Activated CD8-positive, alpha-beta memory T cell treated with anti-CD3 and anti-CD28 coated beads for 24 hours (primary cell): ENCODE data around the gene WFS1.

Experiments used
- DNase-seq: peaks from one replicate; pipeline ENCODE4 v3.0.0-alpha.2; 2020

Gene WFS1

DNA sequence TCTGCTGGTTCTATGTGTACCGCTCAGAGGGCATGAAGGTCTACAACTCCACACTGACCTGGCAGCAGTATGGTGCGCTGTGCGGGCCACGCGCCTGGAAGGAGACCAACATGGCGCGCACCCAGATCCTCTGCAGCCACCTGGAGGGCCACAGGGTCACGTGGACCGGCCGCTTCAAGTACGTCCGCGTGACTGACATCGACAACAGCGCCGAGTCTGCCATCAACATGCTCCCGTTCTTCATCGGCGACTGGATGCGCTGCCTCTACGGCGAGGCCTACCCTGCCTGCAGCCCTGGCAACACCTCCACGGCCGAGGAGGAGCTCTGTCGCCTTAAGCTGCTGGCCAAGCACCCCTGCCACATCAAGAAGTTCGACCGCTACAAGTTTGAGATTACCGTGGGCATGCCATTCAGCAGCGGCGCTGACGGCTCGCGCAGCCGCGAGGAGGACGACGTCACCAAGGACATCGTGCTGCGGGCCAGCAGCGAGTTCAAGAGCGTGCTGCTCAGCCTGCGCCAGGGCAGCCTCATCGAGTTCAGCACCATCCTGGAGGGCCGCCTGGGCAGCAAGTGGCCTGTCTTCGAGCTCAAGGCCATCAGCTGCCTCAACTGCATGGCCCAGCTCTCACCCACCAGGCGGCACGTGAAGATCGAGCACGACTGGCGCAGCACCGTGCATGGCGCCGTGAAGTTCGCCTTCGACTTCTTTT lies 32.2 kb downstream of the WFS1 start:
- DNase-seq, result no peak

DNA sequence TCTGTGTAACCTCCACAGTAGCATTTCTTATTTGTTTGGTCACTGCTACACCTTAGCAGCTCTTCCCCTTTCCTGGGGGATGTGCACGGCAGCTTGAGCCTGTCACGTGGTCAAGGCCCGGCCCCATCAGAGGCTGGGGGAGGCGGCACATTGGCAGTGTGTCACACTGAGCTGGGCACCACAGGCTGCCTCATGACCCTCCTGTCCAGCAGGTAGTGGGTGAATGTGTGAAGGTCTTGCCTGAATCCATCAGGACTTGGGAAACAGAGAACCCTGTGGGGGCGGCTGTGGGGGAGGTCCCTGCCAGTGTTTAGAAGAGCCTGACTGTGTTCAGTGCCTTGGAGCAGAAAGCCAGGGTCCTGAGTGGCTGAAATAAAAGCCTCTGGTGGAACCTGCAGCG lies 33.2 kb downstream of the WFS1 start:
- no peak for DNase-seq

DNA sequence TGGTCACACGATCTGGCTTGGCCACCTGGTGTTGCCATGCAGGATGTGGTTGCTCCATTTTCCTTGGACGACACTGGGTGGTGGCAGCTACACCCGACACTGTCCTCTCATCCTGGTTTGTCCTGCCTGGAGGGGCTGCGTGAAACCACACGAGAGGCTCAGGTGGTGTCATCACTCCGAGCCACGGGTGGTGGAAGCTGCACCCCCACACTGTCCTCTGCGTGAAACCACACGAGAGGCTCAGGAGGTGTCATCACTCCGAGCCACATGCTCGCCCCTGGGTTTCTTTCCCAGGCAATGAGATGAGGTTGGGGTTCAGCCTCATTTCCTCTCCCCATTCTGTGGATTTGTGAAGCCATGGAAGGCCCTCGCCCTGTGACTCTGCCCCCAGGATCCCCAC lies 34.3 kb downstream of the WFS1 start:
- no peak for DNase-seq

DNA sequence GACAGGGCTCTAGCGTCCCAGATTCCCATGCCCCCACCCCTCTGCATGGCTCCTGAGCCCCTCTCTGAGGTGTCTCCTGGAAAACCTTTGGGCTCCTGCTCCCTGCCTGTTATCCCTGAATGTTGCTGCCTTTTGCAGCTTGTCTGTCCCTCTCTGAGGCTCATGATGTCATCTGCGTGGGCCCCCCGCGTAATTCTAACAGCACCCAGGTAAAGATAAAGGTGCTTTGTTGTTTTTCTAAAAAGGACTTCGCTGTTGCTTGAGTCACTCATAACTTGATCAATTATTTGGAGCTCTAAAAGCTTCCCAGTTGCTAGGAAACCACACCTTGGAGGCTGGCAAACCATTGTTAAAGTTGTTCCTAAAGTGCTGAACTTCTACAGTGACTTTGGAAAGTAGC lies 36.6 kb downstream of the WFS1 start:
- DNase-seq, result no peak

DNA sequence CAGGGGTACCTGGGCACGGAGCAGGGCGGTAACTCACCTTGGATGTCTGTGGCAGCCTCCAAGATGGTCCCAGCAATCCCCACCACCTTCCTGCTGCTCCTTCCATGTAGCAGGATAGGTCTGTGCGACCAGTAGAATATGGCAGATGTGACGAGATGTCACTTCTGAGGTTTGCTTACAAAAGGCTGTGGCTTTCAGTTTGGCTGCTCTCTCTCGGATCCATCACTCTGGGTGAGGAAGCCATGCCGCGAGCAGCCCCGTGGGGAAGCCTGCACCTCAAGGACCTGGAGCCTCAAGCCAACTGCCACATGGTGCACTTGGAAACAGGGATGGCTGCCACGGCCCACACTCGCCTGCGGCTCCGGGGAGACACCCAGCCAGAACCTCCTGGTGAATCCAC lies 37.6 kb downstream of the WFS1 start:
- DNase-seq, result no peak

DNA sequence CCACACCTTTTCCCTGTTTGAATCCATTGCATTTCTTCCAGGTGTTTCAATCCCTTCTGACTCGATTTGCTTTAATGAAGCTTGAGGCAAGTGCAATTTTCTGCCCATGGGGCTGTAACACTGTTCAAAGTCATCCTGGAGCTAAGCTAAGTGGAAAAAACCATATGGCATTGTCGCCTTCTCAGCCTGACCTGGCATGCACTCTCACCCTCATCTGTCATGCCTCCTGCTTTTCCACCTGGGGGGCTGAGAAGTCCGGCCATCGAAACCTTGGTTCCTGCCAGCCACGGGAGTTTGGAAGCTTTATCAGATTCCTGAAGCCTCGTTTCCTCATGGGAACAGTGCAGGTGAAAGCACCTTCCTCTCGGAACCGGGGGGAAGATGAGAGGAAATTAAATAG lies 38.2 kb downstream of the WFS1 start:
- no peak for DNase-seq

DNA sequence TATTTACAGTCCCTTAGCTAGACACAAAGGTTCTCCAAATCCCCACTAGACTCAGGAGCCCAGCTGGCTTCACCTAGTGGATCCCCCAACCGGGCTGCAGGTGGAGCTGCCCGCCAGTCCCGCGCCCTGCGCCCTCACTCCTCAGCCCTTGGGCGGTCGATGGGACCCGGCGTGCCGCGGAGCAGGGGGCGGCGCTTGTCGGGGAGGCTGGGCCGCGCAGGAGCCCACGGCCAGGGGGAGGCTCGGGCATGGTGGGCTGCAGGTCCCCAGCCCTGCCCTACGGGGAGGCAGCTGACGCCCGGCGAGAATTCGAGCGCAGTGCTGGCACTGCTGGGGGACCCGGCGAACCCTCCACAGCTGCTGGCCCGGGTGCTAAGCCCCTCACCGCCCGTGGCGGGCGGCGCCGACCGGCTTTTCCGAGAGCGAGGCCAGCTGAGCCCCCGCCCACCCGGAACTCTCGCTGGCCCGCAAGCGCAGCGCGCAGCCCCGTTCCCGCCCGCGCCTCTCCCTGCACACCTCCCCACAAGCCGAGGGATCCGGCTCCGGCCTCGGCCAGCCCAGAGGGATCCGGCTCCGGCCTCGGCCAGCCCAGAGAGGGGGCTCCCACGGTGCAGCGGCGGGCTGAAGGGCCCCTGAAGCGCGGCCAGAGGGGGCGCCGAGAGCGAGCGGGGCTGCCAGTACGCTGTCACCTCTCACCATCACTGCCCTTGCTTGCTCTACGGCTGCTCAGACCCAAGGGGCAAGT lies 39.4 kb downstream of the WFS1 start:
- DNase-seq, result peak; percentile 82

DNA sequence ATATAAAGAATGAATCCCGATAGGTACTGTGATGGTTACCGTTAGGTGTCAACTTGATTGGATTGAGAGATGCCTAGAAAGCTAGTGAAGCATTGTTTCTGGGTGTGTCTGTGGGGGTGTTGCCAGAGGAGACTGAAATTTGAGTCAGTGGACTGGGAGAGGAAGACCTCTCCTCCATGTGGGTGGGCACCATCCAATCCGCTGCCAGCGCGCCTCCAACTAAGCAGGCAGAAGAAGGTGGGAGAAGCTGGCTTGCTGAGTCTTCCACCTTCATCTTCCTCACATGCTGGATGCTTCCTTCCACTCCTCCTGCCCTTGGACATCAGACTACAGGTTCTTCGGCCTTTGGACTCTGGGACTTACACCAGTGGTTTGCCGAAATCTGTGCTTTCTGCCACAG lies 40.1 kb downstream of the WFS1 start:
- DNase-seq, result no peak

DNA sequence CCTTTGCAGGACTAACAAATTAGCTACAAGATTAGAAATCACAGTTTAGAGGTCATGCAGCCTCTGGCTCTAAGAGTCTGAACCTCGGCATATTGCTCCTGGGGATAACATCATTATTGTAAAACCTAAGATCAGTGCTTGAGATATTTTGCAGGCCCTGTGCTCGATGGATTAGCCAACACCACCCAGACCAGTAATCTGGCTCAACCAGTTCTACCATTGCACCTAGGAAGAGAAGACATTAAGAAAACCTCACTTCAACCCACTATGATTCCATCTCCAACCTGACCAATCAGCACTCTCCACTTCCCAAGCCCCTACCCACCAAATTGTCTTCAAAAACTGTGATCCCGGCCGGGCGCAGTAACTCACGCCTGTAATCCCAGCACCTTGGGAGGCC lies 43.6 kb downstream of the WFS1 start:
- no peak for DNase-seq

DNA sequence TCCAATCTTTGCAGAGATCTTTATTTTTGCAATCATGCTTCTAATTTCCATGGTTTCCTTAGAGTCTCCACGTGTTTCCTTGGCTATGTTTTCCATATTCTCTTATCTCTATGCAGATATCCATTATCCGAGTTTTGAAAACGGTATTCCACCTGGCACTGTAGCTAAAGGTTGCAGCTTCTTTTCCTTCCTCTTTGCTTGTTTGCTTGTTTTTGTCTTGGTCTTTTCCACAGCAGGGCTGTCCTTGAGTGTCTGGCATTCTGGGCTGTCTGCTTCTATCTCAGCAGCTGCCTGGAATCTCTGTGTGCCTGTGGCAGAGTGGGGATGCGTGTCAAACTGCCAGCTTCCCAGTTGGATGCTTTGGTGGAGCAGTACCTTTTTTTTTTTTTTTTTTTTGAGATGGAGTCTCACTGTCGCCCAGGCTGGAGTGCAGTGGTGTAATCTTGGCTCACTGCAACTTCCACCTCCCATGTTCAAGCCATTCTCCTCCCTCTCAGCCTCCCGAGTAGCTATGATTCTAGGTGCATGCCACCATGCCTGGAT lies 46.9 kb downstream of the WFS1 start:
- DNase-seq, result no peak

DNA sequence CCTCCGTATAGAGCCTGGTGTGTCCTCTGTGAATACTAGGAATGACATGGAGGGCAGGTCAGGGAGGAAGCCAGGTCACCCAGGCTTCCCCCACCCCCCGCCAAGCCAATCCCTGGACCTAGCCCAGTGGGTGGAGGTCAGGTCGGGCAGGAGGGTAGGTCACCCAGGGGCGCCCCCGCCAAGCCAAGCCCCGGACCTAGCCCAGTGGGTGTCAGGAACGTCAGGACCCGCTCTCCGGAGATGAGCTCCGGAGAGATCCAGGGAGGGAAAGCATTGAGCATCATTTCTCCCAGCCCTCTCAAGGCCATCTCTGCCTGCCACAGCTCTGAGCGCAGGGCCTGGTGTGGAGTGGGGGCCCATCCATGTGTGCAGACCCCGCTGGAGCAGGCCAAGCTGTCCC lies 48.6 kb downstream of the WFS1 start:
- DNase-seq, result no peak

DNA sequence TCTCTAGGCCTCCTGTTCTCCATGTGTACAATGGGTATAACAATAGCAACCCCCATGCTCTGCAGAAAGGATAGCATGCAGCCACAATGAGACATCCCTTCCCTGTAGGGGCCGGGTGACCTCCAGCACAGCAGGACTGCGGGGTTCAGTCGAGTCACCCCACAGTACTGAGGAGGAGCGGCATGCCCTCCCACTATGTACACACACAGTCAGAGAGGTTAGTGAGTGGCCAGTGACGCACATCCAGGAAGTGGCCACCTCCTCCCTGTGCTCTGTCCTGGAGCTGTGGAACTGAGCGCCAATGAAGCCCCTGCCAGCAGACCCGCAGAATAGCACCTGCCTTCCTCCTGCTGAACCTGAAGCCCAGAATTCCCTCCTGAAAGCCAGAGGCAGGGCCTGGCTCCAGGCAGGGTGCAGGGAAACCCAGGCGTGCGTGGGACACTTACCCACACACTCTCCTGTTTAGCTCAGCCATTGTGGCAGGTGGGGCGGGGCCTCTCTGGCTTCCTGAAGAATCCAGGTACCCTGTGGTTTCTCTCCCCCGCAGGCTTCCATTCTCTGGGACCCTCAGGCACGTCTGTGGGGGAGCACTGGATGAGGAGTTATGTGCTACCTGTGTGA lies 50.0 kb downstream of the WFS1 start:
- DNase-seq, result no peak

DNA sequence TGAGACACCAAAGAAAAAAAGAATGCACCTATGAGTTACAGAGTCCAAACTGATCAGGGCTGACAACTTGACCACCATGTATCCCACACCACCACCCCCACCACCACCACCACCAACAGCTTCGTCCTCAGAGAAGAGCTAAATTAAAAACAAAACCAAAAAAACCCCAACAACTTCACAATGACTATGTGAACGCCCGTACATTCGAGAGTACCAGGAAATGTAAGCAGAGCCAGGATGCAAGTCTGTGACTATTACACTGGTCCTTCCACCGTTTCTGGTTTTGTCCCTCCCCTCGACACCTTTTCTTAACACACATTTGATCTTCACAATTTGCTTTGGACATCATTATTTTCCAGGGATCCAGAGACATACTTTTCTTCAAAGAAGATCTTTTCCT lies 51.0 kb downstream of the WFS1 start:
- no peak for DNase-seq

DNA sequence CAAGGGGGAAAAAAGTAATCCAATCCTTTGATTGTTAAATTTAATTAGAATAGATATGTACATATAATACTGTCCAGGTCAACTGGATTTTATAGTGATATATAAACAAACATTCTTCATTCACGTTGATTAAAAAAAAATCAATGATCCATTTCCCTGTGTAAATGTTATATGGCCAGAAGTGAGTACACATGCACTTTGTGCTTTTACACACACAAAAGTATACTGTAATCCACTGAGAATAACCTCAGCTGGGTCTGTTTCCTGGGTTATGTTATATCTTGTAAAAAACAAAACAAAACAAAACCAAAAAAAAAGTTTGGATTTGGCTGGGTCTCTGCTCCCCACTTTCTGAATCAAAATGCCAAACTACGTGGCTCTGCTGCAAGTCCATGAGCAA lies 51.7 kb downstream of the WFS1 start:
- no peak for DNase-seq

DNA sequence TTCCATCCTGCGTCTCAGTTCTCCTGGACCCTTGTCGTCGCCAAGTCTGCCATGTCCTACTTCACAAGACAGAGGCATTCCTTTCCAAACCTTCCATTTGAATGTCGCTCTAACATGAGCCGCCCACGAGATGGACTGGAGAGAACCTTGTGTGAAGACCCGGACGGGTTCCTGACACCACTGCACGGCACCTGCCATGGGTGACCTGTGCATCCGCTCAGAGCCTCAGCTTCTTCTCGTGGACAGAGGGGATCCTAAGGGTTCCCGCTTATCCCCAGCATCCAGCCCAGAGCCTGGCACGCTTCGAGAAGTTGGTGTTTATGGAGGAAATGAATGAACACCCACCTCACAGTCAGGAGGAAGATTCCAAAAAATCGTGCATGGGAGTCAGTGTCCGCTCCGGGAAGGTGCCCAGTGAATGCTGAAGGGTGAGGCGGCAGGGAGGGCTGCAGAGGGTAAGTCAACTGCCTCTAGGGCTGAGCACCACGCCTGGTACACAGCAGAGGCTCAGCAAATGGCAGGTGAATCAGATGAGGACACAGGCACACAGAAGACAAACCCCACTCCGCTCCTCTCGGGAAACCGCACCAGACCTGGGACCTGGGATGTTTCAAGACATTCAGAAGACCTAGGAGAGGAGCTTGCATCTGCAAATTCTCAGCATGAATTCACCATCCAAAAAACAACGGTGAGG lies 52.6 kb downstream of the WFS1 start:
- DNase-seq, result no peak

DNA sequence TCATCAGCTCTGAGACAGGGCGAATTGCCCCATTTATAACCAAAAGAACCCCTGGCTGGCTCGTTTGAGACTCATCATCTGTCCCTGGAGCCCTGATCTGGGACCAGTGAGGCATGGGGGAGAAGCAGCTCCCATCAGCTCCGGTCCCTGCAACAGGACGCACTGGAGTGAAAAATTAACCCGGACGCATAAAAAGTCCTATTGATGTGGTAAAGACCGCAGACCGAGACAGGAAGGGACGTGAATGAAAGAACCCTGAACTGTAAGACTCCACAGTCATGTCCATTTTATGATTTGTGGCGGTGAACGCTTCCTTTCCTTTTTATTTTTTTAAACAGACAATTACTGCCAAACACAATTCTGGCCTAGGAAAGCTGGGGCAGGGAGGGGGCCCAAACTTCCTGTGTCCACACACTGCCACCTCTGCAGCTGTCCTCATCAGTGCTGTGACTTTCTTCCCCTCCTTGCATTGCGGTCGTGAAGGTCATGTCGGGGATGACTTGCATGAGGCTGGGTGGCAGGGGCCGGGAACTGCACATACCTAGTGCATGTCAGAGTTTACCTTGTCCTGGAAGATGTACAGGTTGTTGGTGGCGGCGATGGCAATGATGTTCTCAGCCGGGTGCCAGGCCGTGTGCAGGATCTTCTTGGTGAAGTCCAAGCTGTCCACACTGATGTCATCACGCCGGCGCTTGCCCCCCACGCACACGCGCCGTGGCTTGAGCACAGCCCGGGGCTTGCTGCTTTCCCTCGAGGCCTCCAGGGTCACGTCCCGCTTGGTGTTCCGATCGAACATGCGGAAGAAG lies 53.3 kb downstream of the WFS1 start:
- no peak for DNase-seq

DNA sequence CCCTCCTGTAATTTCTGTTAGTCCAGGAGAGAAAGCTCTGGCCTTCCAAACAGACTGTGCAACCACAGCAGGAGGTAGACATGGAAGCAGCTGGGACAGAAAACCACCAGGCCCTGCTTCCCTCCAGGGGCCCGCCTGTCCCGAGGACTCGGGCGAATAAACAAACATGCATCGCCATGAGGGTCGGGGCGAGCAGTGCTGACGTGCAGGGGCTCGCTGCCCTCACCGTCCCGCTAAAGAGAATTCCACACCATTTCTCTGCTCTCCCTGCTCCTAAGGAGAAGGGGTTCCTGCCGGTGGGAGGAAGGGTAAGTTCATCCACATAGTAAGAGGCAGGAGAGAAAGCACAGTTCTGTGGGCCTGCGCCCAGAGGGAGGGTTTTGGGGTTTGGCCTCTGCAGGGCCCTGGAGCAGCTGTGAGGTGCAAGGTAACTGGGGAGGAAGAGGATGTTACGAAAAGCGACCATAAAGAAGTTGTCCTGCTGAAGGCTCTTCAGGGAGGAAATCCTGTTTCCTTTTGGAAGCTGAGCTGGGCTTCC lies 54.9 kb downstream of the WFS1 start:
- no peak for DNase-seq

DNA sequence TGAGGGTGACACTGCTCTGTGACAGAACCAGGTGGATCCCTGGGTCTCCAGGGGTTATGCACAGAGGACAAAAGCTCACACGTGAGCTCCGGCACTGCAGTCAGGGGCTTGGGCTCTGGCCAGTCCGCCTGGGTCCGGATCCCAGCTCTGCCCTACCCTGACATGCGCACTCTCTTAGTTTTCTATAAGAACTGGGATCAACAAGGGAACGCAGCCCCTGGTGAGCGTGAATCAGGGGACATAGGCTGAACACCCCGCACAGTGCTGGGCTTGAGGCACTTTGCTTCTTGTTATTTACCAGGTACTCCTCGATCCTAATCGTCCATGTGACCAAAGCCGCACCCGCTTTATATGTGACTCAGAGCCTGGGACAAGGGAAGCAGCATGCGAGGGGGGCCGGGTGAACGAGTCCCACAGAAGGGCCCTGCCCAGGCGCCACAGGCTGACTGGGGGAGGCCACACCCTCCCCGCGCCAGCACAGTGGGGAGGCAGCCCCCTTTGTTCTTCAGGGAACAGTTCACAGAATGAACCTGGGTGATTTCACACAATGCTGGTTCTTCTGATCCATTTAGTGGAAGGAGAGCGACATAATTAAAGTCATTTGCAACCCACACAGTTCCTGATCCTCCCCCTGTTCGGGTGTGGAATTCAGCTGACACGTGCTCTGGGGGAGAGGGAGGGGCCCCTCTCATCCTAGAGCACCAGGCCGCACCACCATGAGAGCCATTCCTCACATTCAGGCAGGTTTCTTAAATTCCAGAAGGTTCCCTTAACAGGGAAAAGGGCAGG lies 55.5 kb downstream of the WFS1 start:
- DNase-seq, result no peak

DNA sequence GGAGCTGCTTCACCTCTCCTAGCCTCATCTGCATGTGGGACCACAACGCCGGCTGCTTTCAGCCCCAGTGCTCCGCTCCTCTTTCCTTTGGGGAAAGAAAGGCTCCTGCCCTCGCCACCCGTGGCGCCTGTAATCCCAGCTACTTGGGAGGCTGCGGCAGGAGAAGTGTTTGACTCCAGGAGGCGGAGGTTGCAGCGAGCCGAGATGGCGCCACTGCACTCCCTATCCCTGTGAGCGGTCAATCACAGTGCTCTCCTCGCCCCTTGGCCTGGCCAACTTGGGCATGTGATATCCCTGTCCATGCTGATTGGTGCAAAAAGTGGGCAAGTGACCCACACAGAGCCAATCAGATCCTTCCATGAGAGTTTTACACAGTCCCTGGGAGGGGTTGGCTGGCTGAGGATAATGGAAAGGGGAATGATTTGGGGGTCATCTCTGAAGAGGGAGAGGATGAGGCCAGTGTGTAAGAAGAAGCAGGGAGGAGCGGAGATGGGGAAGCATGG lies 56.2 kb downstream of the WFS1 start:
- no peak for DNase-seq

DNA sequence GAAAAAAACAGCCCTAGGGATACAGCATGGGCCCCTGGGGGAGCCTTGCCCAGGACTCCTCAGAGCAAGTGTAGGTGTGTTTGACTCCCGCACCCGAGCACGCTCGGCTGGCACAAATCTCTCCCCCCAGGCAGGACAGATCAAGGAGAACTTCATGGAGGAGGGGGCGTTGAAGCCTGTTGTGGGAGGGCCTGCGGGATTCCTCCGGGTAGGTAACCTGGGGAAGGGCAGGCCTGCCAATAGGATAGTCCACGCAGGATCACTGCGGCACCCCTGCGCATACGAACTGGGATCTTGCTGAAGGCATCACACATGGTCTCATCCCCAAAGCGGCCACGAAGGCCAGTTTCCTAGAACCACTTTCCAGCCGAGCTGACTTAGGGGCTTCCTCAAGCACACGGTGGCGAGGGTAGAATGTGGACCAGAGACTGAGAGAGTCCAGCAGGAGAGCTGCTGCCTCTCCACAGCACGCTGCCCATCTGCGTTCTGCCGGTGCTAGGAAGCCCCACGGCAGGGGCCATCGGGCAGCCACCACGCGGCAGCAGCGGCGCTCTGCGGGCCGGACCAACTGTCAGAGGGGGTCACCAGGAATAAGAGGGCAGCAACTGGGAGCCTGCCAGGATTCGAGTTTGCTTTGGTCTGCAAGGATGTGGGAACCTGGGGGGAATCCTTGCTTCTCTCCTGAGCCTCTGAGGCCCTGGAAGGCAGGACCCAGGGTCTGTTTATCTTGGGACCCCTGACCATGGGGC lies 56.8 kb downstream of the WFS1 start:
- DNase-seq, result no peak
